Amygdala (tissue), 56 donors: ENCODE results near the gene BTBD2.
A peak's percentile ranks its signal among the peaks of the same experiment; 100 is the strongest.

ENCODE experiments used
- DNase-seq, 56 donors: peaks; one replicate each; lab custom pipeline; 2025; lab: John Stamatoyannopoulos, UW

The BTBD2 gene

GRCh38 chr19:2015608-2015950, at the start of gene BTBD2:
Gene BTBD2, minus strand, starts transcription at chr19:2015714. Its CDS starts 11 bp downstream, at chr19:2015703.
- DNase-seq = peak in 41 of 56 donors; percentile 6 to 80 (median 42)

GRCh38 chr19:2064788-2065524, 49.4 kb upstream of the BTBD2 start:
- DNase-seq = peak in 24 of 56 donors; percentile 12 to 53 (median 35)

DNA sequence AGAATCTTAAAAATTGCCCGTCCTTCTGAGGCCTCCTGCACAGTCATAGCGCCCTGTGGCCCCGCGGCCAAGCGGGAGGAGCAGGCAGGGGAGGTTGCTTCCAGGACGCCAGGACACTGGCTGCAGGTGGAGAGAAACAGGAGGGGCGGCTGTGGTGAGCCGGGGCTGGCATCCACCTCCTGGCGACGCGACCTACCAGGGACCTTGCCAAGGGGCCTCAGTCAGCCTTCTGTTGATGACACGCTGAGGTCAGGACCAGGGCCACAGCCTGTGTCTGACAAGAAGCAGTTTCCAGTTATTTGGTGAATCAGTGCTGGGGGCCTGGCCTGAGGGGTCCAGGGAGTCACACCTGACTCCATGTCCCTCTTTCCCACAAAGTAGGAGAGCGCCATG, 48.9 kb upstream of the BTBD2 start:
- no peak for DNase-seq

DNA sequence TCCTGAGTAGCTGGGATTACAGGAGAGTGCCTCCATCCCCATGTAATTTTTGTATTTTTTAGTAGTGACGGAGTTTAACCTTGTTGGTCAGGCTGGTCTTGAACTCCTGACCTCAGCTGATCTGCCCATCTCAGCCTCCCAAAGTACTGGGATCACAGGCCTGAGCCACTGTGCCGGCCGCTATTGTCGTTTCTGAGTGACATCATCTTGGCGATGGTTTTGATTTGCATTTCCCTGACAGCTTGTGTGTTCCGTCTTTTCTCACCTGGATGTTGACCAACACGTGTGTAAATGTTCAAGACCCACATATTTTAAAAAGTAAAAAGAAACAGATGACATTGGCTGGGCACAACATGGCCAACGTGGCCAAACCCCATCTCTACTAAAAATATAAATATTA, 48.3 kb upstream of the BTBD2 start:
- DNase-seq = no peak

DNA sequence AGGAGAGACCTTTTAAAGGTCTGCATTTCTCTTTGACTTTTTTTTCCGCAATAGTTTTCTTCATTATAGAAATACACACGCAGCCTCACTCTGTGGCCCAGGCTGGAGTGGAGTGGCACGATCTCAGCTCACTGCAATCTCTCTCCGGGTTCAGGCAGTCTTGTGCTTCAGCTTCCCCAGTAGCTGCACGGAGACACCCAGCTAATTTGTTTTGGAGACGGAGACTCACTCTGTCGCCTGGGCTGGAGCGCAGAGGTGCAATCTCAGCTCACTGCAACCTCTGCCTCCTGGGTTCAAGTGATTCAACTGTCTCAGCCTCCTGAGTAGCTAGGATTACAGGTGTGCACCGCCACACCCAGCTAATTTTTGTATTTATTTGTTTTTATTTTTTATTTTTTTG, 47.3 kb upstream of the BTBD2 start:
- no peak for DNase-seq

DNA sequence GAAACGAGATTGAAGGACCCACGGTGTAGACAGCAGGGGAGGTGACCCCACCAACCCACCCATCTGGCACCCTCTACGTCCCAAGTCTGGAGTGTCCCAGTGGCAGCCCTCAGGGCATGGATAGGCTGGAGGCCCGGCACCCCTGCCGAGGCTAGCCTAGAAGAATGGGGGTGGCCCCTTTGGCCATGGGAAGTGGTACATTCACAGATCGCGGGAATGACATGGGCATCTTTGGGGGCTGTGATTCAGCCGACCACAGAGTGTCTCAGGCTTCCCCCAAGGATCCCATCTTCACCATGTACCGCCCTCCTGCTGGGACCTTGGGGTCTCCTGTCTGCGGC, 46.8 kb upstream of the BTBD2 start:
- no peak for DNase-seq

DNA sequence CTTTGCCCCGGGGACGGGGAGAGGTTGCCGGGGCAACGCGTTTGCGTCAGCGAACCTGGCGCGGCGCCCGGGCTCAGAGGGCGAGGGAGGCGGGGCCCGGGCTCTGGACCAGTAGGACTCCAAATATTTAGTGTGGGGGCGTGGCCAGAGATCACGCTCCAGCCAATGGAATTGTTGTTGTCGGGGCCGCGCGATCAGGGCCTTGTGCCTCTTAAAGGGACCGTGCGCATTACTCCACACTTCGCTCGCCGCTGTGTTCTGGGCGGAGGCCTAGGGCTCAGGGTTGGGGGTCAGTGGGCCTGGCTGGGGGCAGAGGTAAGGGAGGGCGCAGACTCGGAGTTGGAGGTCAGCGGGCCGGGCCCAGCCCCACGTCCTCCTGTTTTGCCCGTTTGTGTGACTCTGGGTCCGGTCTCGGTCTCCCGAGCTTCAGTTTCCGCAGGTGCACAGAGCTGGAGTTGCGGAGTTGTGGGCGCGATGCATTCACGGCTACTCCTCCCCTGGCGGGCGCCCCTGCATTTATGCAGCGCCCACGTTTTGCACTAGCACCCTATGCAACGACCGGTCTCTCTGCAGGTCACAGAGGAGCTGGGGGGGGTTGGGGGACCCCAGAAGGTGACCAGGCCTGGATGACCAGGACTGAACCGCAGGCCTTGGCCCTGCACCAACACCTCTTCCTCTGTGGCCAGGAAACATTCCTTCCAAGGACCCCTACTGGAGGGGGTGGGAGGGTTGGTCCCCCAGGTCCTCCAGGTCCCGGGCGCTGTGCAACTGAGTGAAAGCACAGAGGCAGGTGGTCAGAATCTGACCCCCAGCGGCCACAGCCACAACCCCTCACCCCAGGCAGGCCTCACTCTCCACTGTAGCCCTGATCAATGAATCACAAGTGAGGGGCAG, 46.2 kb upstream of the BTBD2 start:
- peak; percentile 57 to 99 (median 96) for DNase-seq

DNA sequence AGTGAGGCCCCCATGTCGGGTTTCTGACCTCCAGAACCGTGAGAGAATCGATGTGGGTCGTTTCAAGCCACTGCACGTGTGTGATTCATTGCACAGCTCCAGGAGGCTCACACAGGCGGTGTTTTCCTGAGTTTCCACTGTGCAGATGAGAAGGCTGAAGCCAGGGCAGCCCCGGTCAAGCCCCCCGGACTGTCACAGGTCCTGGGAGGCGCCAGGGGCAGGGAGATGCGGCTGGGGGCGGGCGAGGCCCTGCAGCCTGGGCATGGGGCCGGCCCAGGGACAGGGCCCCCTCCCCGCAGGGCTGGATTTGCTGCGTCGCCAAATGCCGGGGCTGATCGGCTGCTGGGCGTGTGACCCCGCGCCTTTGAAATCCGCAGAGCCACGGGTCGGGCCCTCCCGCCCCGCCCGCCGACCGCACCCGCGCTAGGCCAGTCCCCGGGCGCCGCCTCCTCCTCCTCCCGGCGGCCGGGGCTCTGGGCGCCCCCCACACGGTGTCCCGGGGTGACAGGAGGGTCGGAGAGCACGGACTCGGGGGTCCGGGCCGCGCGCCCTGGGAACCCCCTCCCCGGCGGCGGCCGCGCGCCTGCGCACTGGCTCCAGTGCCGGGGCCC, 45.5 kb upstream of the BTBD2 start:
- DNase-seq = peak in 34 of 56 donors; percentile 51 to 90 (median 76)

- DNase-seq = peak in 34 of 56 donors; percentile 6 to 83 (median 50)
Observed at GRCh38 chr19:2059422-2060201, 44.1 kb upstream of the BTBD2 start.

- no peak for DNase-seq
Observed at GRCh38 chr19:2058570-2059421, 43.3 kb upstream of the BTBD2 start.

- DNase-seq = no peak
Observed at GRCh38 chr19:2057484-2058469, 42.3 kb upstream of the BTBD2 start.

DNA sequence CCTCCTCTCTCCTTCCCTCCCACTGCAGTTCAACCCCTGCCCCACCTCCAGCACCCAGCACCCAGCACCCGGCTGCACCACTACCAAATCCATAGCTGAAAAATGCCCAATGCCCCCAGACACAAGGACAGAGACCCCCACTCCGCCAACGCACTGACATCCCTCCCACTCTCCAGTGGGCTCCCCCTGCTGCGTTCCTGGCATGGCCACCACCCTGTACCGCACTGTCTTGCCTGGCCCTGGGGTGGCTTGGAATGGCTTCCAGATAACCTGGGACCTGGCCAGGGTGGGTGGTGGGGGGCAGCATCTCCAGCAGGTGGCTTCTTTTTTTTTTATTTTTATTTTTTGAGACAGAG, 41.3 kb upstream of the BTBD2 start:
- DNase-seq = no peak

DNA sequence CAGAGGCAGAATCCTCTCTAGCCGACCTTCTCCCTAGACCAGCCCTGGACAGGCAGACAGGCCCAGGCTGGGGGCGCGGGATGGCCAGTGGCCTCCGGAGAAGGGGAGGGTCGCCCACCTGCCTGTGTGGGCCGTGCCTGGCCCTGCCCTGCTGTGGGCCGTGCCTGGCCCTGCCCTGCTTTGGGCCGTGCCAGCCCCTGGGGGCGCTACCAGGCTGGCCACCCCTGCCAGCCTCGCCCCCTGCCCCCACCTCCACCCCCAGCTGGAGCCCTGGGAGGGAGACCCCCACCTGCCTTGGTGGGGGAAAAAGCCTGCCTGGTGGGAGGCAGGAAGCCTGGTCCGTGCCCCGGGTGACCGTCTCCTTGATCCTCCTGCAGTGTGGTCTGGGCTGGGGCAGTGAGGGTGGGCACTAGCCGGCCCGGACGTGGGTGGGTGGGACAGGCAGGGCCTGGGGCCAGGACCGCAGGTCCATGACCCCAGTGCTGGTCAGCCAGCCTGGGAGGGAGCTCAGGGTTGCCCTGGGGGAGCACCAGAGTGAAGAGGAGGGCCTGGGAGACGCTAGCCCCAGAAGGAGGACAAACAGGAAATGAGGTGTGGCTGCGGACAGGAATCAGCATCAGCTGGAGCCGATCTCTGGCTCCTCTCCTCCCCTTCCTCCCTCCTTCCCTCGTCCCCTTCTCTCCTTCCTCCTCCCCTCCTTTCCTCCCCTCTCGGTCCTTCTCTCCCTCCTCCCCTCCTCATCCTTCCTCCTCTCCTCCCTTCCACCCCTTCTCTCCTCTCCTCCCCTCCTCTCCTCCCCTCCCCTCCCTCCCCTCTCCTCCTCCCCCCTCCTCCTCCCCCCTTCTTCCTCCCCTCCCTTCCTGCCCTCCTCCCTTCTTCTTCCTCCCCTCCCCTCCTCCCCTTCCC, 40.7 kb upstream of the BTBD2 start:
- DNase-seq = peak in 2 of 56 donors; percentile 38 to 40

- no peak for DNase-seq
Observed at GRCh38 chr19:2054763-2055162, 39.2 kb upstream of the BTBD2 start.

DNA sequence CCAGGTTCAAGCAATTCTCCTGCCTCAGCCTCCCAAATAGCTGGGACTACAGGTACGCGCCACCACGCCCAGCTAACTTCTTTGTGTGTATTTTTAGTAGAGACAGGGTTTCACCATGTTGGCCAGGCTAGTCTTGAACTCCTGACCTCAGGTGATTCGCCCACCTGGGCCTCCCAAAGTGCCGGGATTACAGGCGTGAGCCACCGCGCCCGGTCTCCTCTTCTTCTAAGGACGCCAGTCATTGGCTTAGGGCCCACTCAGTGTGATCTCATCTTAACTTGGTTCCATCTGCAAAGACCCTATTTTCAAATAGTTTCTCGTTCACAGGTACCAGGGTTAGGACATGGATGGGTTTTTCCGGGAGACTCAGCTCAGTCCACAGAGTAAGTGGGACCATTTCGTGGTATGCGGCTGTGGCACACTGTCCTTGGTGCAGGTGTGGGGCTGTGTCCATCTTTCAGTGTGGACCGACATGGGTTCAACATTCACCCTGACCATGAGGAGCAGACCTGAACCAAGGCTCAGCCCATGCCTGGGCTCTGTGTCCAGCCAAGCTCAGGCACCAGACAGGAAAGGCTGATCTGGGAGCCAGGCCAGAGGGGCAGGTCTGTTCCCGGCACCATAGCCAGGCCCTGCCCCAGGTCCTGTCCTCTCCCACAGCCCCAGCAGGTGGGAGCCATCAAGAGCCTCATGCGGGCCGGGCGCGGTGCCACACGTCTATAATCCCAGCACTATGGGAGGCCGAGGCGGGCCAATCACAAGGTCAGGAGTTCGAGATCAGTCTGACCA, 38.3 kb upstream of the BTBD2 start:
- DNase-seq = peak in 12 of 56 donors; percentile 8 to 69 (median 36)
